NCI-H1436 treated with DMSO at 0.1 percent for 48 hours (cell line): ENCODE data around the gene RPS21.

Experiments
- DNase-seq: peaks from one replicate; lab custom pipeline; 2025; lab: John Stamatoyannopoulos, UW

The RPS21 gene

DNA sequence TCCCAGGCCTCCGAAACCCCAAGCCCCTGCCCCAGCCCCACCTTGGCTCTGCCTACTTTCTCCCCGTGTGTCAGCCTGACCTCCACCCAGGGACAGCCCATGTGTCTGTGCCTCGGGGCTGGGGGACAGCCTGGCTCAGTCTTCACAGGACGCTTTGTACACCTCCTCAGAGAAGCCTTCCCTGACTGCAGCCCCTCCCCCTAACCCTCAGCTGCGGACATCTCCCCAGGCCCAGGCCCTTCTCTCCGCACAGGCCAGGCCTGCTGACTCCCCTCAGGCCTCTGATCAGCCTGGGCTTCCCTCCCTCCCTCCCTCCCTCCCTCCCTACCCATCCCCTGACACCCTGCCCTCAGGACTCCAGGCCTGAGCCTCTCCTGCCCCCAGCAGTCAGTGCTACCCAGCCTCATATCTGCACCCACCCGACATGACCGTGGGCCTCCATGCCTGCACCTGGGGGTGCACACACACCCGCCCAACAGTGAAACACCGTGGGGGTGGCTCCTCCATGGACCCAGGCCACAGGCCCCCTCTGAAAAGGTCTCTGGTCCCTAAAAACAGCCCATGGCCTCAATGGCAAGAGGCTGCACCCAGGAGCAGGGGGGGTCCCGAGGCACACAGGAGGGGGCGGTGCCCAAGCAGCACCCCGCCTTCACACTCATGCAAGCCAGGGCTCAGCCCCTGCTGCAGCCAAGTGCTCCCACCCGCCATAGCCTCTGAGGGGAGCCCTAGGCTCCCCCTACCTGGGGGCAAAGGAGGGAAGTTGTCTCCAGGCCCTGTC lies 32.7 kb upstream of the RPS21 start:
- no peak for DNase-seq

DNA sequence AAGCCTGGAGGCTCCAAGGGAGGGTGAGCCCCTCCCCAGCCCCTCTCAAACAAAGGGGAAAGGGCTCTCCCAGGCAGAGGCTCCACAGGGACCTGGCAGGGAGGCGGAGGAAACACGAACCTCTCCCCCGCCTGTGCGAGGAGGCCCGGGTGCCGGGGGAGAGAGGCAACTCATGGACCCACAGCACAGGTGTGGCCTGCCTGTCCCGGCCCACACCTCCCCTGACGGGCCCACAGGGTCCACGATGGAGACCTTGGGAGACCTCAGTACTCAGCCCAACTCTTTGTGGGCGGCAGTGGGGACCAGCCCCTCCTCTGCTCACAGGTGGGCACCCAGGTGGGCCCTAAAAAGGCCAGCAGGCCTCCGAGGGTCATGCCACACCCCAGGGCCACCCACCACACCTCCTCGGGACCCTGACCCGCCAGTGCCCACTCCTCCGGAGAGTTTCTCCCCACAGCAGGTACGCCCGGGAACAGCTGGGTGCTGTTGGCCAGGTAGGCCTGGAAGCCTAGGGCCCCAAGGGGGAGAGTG lies 32.0 kb upstream of the RPS21 start:
- DNase-seq = no peak

DNA sequence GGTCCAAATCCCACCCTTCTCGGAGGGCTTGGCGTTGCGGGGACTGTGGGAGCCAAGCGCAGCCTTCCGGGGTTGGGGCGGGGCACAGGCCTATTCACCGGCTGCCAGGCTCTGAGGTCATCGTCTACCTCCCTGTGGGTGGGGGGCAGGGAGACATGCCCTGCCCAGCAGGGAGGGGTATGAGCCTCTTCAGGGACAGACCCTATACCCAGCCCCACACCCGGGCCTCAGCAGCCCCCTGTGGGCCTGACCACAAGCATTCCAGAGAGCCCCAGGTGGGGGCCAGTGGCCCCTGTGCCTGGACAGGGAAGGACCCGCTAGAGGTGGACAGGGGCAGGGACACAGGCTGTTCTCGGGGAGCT lies 31.4 kb upstream of the RPS21 start:
- DNase-seq = no peak

DNA sequence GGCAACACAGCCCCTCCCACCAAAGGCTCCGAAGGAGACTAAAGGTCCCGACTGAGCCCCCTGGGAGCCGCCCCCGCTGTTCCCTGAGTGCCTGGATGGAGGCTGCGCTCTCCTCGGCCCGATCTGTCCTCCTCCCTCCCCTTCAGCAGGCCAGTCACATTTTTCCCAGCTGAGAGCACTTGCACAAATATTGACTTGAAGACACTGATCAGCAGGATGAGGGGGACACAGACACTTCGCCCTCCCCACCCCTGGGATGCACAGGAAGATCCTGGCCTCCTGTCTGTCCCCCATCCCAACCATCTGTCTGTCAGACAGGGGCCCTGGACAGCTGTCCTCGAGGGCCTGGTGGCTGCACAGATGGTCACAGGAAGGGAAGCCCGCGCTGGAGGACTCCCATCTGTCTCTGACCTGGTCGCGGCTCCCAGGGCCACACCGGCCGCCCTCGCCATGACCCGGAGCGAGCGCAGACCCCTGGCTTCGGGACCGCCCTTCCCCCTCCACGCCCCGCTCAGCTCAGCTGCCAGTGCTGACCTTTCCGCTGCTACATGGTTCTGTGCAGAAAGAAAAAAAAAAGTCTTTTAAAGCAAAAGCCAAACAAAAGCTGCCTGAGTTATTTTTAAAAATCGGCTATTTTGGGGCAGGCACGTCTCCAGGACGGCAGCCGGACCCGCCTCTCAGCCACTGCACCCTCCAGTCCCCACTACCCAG lies 30.9 kb upstream of the RPS21 start:
- DNase-seq = no peak

DNA sequence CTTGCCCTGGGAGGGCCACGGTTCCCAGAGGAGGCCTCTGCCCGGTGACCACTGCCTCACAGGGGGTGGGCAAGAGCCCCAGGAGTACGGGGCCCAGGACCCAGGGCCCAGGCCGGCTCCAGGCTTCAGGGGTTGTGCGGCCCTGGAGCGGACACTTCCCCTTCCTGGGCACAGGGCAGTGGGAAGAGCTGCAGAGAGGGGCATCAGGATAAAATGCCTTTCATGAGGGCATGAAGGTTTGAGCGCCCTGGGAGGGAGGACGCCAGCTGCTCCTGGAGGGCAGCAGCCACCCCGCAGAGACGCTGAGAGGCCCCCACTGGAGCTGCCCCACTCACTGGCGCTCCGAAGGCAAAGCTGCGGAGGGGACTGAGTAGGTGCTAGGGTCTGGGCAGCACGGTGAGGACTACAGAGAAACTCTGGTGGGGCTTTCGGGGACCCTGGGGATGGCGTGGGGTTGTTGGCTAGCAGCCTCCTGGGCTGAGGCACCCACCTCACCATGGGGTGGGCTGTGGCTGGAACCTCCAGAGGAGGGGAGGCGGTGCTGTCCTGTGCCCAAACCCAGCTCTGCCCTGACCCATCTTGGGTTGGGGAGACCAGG lies 30.2 kb upstream of the RPS21 start:
- DNase-seq = no peak

DNA sequence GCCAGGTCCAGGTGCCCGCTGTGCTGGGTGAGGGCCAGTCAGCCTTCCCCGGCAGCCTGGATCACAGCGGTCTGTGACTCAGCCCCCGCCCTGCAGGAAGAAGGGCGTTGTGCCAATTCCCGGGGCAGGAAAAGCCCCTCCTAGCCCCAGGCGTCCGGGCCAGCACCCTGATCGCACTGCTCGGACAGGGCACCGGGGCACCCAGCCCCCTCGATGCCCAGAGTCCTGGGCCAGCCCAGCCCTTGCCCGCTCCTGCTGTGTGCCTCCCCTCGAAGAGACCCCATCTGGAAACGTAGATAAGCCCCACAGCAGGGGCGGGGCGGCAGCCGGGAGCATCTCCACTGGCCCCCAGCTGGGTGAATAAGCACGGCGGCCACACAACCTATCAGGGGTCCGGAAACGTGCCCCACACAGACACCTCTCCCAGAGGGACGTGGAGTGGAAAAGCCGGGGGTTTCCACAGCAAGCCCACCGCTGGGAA lies 29.7 kb upstream of the RPS21 start:
- DNase-seq = no peak

DNA sequence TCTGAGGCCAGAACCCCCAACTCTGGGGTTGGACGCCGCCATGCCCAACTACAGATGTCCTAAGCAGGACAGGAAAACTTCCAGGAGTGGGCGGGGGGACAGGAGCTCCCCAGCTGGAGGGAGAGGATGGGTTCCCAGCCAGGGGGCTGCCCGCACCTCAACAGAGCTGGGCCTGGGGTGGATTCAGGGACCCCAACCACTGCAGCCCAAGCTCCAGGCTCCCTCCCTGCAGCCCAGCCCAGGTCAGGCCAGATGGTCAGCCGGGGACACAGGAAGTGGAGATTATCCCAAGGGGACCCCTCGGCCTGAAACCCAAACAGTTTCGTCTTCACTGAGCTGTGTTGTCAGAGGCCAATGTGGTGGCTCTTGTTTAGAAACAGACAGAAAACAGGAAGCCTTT lies 29.2 kb upstream of the RPS21 start:
- DNase-seq = no peak

DNA sequence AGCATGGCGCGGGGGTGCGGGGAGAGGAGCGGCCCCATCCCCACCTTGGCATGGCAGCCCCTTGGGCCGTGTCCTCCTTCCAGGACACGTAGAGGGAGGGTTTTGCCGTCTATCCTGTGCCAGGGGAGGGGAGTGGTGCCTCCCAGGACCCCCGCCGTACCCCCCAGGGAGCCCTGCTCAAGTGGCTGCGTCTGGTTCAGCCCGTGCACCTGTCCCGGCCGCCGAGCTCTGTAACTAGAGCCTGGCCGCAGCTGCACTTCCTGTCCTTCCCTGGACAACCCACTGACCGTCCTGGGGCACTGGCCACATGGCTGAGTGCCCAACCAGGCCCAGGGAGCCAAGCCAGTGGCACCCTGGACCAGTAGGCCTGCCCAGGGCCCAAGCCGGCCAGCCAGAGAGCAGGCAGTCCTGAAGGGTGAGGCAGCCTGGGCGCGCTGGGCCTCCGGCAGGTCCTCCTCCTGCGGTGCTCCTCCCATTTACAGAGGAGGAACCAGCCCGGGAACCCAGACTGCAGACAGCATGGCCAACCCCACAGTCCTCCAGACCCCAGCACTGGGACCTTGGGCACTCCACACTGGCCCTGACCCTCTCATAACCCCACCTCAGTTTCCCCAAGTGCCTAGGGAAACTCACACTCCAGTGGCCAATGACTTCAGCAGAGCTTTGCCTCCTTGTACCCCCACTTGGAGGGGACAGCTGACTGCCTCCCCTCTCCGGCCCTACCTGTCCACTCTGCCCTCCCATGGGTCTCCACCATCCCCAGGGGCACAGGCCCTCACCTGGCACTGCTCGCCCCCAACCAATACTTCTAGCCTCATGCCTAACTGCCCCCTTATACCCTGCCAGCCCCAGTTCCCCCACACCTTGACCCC lies 28.5 kb upstream of the RPS21 start:
- no peak for DNase-seq

DNA sequence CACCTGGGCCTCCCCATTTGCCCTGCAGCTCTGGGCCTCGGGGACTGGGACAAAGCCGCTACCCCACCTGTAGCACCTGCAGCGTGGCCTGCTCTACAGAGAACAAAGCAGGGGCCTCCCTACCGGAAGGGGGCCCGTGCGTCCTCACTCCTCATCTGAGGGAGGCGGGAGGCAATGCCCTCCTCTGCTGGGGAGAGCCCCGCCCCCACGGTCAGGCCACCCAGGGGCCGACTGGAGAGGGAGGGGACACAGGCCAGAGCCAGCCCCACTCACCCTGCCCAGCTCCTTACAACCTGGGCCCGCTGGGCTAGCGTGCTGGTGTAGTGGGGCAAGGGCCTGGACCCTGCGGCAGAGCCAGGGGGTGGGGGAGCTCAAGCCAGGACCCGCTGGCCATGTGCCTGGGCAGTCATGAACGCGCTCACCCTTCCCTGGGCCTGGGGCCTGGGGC lies 27.8 kb upstream of the RPS21 start:
- DNase-seq = no peak

DNA sequence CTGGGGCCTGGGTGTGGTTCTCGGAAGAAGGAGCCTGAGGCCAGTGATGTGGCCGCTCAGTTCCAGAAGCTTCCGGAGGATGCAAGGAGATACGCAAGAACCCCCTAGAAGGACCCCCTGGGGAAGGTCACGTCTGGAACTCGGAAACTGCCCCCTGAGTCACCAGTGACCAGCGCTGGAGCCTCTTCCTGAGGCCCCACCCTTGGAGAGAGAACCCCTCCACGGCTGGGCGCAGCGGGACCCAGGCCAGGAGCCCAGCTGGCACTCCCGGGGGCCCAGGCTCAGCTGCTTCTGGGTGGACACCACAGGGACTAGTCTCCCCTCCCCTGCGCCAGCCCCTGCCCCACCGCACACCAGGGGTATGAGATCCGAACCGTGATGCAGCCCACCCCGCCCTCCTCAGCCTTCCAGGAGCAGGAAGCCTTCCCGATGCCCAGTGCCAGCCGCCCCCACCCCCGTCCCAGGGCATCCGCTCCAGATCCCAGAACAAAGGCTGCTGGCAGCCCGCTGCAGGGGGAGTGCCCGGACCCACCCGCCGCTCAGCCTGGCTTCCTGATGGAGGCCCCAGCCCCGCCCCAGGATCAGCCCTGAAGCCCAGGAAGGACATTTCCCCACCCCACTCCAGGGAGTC lies 27.3 kb upstream of the RPS21 start:
- DNase-seq = no peak

DNA sequence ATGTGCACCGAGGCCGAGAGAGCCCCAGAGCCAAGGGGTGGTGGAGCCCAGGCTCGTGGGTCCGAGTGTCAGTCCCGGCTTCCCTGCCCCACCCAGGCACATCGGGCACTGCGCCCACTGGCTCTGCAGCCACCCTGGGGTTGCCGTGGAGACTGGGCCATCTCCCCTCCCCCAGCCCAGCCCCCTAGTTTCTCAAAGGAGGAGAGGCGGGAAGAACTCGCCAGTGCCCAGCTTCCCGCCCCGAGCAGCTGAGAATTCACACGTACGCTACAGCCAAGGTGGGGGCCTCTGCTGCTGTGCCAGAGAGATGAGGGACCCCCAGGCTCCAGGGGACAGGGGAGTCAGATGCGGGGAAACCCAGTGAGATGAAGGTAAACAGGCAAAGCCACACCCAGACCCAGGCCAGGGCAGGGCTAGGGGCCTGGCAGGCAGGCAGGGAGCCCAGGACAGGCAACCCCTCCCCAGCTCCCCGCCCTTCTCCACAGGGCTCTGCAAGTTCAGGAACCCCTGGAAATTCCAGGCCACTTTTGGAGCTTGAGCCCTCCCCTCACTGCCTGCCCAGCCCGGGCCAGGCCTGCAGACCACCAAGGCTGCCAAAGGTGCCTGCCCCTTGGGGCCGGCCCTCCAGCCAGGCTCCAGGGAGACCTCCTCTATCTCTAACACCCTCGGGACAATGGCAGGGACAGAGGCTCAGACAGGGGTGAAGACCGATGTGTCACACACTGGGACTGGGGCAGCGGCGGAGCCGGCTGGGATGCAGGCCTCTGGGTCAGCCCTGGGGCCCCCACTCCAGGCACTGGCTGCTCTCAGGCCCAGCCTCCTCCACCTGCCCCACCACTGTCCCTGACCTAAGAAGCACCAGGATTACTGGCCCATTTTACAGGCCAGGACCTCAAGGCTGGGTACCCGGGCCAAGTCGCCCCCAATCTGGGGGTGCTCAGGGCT lies 25.8 kb upstream of the RPS21 start:
- no peak for DNase-seq

DNA sequence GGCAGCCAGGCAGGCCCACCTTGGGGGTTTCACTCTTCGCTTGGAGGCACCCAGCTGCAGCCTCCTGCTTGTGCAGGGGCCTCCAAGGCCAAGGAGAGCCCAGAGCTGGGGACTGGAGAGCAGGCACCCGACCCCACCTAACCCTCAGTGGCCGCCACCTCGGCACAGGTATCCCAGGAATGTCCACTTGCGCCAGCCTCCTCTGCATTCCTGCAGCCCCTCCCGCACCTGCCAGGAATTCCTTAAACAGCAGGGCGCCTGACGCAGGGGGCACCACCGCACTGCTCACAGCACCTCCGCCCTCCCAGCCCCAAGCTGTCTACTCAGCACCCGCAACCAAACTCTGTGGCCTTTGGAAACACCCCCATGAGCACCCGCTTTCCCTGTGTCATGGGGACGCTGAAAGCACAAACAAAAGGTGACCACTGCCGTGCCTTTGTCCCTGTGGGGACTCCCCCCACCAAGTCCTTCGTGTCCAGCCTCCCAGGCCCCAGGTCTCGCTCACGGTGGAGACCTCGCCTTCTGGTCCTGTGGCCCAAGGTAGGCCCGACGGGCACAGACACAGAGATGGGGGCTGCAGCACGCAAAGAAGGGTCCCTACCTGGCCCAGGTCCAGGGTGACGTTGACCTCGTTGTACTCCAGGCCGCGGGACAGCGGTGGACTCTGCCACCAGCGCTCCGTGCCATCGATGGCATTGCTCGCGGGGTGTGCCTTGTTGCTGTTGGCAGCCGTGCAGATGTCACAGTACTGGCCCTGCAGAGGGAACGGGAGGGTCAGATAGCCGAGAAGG lies 24.9 kb upstream of the RPS21 start:
- DNase-seq = no peak

DNA sequence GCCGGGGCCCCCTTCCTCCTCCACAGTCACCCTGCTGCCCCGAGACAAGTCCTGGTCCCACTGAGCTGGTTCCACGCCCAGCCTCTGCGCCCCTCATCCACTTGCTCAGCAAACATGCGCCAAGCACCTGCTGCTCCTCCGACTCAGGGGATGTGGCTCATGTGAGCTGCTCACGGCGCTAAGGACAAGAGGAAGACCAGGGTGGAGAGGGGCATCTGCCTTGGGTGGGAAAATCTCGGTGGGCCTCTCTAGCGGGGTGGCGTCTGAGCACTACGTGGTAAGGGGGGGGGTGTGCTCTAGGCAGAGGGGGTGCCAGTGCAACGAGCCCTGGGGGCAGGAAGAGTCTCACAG lies 24.3 kb upstream of the RPS21 start:
- DNase-seq = no peak

DNA sequence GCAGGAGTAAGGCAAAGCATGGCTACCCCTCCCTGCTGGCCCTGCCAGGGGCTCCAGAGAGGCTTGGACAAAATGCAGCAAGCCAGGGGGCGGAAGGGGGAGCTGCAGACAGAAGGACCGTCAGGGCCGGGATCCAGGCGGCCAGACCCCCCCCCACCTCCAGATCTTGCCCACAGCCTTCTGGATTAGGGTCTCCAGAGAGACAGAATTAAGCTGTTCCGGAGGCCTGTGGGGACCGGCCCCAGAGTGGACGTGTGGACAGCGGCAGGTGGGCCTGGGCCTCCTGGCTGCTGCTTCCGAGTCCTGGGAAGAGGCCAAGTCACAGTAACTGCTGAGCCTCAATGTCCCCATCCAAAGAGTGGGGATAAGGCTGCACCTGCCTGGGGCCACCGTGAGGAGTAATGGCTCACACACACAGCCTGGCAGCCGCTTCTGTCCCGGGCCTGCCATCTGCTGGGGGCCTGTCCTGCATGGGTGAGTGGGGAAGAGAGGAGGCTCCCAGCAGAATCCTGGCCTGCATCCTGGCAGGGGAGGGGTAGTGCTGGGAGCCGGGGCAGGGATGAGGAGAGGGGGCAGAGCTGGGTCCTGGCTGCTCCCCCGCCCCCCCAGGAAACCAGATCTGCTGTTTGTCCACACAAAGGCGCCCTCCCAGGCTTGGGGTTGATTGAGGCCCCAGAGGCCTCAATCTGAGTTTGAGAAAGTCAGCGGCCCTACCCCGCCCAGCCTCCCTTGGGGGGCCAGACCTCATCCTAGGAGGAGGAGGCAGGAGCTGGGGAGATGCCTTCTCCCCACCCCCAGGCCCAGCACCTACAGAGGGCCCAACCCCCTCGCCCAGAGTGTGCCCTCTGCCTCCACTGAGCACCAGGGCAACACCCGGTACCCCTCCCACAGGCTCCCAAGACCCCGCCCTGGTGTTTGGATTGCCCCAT lies 23.6 kb upstream of the RPS21 start:
- no peak for DNase-seq

DNA sequence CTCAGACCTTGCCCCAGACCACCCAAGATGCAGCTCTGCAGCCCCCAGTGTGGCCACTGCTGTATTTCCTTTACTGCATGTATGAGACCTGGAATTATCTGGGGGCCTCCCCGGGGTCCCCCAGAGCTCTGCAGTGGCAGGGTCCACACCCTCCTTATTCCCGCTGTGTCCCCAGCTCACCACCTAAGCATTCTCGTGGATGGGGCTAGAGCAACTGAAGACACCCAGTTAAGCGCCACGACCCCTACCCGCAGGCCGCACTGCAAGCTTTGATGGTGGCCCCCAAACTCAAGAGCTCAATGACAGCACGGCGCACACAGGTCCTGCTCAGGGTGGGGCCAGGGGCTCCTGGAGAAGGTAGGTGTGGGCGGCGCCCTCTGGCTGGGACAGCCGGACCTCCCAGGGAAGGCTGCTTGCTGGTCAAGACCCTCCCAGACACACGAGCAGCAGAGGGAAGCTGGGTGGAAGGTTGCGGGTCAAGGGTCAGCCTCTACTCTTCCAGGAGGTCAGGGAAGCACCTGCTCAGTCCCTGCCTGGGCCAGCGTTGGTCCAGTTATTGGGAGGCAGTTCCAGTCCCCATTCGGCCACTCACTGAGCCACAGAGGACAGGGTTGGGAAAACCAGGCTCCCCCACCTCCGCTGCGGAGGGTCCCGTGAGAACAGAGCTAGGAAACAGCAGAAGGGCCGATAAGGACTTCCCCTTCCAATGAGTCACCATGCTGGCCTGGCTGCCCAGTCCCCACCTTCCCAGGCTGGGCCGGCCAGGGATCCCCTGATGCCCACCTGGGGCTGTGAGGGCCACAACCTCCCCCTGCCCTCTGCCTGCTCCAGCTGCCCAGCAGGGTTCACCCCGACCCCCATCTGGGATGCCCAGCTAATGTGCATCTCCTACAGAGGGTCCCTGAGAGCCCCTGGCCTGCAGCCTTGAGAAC lies 22.7 kb upstream of the RPS21 start:
- DNase-seq = no peak

DNA sequence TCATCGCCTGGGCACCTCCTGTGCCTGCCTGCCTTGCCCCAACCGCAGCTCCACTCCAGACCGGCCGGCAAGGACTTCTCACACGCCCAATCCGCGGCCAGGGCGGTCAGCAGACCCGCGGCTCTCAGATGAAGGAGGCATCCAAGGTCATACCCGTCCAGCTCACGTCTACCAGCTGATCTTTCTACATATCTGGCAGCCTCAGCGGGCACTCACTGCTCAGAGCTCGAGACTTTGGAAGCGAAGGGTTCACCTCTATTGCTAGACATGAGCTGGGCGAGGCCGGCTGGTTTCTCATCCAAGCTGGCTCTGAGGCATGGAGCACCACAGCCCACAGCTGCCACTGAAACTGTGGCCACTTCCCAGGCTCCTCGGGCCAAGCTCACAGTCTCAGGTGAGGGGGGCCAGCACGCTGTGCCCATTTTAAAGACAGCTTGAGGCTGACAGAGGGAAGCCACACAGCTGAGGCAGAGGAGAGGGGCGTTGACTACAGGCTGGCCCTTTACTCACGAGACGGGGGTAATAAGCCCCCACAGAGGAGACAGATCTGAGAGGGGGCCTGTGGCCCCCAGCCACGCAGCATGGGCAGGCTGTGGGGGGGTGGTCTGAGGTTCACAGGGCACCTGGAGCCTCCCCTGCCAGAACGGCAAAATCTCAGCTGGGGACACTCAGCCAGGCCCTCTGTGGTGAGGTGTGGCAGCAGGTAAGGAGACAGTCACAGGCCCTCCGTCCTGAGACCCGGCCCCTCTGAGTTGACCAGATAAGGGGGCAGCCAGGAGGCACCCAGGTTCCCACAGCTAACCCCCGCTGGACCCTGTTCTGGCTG lies 21.8 kb upstream of the RPS21 start:
- DNase-seq = no peak
